Stimulated activated CD8-positive, alpha-beta memory T cell treated with anti-CD3 and anti-CD28 coated beads, Interleukin-4, amount 100 ng/mL, for 48 hours (primary cell): ENCODE results near the gene TOP1.

Experiments used
- DNase-seq: peaks from one replicate; pipeline ENCODE4 v3.0.0-alpha.2; 2020

TOP1 gene

DNA sequence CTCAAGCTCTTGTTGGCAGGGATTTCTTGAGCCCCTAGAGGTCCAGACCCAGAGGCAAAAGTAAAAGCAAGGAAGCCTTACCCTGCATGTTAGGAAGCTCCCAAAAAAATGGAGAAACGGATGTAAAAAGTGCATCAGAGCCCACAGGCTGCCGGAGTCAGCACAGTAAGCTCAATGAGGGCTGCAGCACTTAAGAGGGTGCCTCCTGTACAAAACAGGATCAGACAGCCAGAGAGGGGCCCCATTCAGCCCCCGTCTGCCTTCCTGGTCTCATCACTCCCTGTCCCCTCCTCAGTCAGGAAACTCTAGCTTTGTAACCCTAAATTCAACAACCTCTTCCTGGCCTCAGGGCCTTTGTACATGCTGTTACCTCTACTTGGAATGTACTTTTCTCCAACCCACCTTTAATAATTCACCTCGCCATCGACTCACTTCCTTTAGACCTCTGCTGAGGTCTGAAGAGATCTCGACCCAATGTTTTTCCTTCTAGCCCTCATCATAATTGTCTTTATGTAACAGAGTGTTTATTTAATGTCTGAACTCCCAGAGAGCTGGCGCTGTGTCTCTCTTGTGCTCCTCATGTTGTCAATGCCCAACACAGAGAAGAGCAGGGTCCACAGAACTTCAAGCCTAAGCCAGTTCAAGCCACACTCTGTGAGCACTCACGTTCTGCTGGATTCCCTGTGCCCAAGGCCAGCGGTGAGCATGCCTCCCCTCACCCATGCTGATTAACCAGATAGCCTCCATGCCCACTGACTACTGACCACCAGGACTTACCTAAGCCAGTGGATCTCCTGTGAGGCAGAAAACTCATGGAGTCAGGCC lies 106.0 kb downstream of the TOP1 start:
- no peak for DNase-seq

DNA sequence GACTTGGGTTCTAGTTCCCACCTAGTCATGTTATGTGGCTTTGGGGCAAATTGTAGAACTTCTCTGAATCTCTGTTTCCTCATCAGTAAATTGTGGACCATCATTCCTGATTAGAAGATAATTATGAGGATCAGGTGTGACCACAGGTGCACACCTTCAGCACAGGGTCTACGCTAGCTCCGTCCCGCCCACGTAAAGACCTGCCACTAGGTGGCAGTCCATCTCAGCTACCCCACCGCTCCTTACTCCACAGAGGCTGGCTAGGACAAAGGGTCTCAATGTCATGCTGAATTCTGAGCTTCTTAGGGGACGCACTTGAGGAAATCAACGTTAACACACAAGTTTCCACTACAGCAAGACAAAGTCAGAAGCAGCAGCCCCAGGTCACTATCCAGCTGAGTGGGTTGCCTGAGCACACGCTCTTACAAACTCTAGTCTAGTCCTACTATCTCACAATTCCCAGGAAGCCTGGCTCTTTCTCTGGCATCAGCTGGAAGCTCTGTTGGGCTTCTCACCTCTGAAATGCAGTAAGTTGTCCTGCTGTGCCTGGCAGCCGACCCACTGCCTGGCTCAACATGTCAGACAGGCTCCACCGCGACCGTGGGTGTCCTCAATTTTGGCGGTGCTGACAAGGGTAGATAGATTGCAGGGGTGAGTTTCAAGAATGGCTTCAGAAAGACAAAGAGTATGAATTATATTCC lies 106.7 kb downstream of the TOP1 start:
- DNase-seq, result peak; percentile 77

DNA sequence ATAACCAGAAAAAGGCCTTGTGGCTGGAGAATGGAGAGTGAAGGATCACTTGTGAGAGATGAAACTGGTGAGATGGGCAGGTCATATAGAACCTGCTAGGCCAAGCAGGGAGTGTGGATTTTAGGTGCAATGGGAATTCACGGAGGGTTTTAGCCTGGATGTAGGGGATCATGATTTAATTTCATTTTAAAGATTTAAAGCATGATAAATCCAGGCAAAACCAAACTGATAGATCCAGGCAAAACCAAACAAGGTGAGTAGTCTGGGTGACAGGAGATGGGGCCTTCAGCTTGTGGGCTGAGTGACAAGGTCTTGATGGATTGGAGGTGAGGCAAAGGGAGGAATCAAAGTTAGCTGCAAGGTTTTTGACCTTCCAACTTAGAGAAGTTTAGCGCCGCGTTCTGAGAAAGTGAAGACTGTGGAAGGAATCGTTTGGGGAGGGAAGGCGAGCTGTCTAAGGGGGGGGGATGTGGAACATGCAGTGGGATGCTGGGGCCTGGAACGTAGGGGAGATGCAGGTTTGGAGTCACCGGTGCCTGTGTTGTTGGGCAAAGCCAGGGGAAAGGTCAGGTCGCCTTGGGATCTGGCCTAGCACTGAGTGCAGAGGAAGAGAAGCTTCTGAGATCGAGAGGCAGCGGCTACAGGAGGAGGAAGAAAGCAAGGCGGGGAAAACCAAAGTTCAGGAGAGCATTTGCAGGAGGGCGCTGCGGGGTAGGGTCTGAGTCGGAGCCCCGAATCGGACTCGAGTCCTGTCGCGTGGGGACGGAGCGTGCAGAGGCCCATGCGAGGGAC lies 107.5 kb downstream of the TOP1 start:
- DNase-seq, result no peak

DNA sequence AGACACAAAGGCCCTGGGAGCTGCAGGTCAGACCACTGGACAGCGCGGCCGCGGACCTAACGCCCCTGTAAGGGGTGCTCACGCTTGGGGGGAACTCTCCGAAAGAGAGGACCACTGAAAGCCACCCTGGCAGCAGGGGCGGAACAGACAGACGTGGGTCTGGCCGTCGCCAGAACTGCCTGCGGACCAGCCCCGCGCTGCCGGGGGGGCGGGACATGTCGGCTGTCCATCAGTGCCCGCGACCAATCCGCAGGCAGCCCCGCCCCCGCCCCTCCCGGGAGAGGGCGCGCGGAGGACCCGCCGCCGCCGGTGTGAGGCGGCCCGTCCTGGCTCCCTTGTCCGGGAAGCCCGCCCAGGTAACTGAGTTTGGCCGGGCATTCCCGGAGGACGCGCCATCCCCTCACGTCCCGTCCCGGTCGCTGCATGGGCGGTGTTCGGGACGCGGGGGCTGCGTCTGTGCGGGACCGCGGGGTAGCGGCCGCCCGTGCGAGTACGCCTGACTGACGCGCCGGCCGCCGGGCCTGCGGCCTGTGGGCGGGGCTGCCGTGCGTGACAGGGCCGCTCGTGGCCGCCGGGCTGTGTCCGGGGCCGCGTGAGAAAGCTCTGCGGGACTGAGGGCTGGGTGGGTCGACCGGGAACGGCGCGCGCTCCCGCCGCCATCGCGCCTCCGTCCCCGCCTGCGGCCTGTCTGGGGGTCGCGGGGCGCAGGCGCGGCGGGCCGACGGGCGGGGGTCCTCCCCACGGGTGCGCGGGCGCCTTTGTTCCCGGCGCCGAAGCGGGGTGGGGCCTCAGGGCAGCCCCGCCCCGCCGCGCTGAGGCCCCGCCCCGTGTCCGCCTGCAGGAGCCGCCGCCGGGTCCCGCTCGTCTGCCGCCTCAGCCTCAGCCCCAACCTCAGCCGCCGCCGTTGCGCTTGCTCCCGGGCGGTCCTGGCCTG lies 108.3 kb downstream of the TOP1 start, which contains the start of gene PLCG1:
Gene PLCG1, plus strand, starts transcription at position 864 of the 934 bp plus-strand sequence. CDS start 99 bp downstream, outside the sequence.
- DNase-seq, result peak; percentile 90

DNA sequence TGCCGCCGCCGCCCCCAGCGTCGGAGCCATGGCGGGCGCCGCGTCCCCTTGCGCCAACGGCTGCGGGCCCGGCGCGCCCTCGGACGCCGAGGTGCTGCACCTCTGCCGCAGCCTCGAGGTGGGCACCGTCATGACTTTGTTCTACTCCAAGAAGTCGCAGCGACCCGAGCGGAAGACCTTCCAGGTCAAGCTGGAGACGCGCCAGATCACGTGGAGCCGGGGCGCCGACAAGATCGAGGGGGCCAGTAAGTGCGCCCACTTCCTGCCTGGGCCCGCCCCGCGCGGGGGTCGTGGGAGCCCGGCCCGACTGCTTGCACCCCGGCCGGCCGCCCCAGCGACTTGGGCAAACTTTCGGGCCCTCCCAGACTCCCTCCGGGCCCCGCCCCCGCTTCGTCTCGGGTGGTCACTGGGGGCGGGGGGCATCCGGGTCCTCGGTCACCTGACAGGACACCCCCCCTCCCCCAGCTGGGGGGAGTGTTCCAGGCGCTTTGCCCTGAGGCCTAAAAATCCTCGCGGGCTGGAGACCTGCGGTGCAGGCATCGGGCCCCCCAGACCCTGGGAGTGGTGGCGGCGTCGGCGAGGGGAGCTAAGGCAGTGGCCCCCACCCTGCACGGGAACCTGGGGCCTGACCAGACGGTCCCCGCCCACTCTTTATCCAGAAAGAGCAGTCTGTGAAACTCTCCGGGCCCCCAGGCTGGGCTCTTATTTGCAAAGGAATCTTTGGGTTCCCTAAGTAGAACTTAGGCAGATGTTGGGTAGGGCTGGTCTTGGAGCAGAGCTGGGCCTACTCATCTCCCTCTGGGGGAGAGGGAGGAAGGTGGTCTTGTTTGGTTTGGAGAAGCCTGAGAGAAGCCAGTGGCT lies 109.2 kb downstream of the TOP1 start:
- peak; percentile 79 for DNase-seq

DNA sequence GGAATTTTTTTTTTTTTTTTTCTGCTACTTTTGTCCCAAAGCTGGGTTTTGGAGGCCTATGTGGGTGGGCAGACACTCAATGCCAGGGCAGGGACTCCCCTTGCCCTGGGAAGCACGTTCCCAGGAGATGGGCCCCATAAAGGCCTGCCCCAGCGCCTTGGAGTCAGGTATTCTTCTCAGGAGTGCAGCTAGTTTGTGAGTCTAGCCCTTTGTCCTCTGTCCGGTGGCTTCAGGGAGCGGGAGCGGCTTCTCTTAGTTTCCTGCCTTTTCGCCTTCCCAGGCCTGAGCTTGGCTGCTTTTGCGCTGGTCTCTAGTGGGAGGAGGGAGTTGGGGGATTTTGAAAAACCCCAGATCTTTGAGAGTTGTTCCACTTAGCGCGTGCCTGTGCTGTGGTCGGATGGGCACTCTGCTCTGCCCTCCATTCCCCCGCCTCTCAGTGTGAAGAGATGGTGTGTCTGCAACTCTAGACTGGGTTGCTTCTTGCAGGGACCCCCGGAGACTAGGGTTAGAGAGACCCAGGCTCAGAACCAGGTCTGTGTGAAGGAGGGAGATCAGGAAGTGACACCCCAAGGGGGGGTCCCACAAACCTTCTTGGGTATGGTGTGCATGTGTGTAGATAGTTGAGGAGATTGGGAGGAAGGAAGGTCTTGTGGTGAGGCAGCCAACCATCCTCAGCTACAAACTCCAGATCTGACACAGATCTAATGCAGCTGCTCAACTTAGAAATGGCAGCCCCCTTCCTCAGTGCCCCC lies 110.0 kb downstream of the TOP1 start:
- peak; percentile 53 for DNase-seq

DNA sequence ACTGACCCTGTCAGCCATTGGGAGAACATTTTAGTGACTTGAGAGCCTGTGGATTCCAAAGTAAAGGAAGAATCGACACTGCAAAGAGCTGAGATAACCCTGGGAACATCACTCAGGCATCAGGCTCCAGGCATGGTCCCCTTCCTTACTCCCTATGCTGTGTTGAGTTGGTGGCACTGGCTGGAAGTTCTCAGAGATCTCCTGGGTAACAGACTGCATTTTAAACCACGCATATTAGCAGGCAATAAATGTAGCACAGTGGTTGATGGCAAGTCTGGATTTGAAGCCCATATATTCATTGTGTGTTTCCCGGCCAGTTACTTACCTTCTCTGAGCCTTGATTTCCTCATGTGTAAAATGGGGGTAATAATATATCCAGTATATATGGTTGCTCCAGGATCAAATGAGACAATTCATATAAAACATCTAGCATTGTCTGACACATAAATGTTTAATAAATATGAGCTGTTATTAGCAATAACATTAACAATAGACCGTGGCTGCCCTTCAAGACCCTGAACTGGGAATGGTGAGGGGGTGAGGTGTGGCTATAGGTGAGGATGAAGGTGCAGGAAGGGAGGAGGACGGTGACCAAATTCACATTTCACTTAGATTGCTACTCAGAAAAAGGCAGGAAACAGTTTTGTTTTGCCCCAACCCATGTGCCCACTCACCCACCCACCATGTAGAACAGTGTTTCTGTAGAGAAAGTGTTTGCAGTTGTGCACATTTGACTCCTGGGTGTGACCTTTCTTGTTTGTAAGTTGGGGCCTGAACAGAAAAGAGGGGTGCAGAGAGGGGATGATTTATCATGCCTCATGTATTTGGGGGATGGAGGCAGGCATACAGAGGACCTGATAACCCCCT lies 110.8 kb downstream of the TOP1 start:
- DNase-seq, result peak; percentile 31

DNA sequence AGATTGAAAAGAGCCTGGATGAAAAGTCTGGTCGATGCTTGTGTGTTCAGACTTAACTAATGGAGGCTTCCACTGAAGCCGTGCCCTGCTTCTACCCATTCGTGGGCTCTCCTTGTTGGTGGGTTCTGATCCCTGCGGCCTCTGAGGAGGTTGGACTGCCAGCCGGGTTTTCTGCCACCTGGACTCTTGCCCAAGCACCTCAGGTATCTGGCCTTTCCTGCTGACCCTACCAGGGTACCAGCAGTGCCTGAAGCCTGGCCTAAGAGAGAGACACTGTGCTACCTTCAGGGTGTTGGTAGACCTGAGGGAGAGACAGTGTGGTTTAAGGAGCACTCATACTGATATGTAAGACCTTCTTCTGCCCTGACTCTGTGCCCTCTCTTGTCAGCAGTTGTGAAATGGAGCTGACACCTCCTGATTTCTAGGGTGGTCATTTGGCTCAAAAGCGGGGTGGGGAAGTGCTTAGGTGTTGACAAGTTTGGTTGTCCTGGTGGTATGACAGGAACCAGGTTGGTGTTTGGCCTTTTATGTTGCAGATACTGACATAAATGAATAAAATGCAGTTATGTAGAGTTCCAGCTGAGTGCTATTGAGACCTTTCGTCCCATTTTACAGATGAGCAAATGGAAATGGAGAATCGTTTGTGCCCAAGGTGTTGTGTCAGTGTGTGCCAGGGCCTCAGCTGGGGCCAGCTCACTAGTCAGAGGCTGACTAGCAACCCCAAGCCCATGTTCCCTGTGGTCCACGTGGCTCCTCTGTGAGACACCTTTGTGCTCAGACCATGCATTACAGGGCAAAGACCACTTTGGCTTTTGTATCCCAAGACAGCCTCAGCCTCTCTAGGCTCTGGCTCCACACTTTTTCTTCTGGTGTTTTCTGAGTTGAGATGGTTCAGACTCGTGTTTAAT lies 111.9 kb downstream of the TOP1 start:
- DNase-seq, result no peak

DNA sequence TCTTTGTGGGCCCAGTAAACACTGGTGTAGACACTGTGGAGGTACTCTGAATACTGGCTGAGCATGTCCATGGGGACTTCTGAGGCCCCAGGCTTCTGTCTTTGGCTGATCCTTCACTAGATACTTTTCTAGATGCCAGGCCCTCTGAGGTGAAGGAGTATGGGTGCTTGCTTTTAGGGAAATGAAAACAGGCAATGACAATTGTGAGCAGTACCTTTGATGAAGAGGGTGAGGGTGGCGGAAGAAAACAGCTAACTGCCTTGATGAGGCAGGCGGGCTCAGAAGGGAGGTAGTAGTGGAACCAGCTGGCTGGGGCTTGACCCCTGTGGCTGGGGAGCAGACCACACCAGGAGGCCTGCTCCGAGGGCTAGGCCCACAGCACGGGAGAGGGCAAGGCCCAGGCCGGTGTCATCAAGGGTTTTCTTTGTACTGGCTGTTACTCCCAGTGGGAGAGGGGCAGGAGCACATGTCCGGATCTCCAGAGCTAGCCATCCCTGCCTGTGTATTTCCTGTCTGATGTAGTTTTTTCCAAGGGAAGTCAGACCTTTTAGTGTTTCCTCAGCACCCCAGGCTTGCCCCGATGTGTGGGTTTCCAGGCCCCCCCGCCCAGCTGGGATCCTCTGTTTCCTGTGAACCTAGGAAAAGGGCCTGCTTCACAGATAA lies 112.7 kb downstream of the TOP1 start:
- no peak for DNase-seq

DNA sequence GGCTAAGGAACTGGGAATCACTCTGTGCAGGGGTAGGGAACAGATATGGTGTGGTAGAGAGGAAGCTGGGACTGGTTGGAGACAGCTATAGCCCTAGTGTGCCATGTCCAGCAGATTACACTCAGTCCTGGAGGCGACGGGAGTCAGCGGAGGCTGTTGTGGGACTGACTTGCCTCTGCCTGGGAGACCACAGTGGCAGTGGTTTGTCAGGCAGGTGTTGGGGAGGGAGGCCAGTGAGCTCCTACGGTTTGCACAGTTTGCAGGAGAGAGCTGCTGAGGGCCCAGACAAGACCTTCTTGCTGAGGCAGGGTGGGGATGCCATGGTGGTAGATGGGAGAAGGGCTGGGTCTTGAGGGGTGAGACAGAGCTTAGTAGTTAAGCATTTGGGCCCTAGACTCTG lies 113.6 kb downstream of the TOP1 start:
- no peak for DNase-seq

DNA sequence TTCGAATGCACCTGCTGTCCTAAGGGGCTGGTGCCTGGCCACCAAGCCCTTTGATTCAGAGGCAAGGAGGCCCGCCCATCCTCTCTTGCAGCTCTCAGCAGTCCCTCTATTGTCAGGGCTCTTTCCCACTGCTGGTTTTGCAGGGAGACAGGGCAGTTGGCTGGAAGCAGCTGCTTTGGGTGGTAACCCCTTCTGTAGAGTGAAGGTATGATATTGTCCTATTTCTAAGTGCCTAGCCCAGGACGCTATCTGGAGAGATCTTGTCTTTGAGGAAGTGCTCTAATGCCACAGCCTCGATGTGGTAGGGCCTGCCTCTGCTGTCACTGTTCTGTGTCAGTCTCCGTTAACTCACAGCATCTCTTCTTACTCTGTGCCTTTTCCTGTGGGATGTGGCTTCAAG lies 114.3 kb downstream of the TOP1 start:
- no peak for DNase-seq

DNA sequence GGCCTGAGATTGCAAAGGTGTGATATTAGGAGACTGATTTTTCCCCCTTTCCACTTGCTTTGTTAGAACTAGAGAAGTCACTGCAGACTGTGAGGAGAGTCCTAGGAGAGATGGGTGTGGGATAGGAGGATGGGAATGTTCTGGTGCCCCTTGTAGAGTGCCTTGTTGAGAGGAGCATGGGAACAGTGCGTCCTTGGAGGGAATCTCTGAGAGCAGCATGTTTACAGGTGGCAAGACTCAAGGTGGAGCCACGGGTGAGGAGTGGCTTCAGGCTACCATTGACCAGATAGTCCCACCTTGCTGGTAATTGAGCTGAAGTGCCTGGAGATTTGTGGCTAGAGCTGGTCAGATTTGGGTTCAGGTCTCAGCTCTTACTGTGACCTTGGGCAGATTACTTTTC lies 114.7 kb downstream of the TOP1 start:
- no peak for DNase-seq

DNA sequence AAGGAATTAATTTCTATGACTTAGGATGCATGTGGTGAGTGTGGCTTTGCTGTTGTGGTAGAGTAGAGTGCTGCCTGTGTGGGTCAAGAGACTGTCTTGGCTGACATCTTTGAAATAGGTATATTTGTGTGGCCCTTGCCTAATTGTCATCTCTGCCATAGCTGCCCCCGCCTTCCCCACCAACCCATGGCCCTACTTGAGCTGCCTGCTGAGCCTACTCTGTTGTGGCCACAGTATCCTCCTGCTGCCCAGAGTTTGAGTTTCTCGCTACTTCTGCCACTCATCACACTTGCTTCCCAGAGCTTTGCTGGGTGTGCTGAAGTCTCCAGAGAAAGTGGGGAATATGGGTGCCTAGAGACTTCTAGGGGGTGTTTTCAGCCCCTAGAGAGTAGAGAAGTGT lies 116.7 kb downstream of the TOP1 start:
- DNase-seq, result no peak

DNA sequence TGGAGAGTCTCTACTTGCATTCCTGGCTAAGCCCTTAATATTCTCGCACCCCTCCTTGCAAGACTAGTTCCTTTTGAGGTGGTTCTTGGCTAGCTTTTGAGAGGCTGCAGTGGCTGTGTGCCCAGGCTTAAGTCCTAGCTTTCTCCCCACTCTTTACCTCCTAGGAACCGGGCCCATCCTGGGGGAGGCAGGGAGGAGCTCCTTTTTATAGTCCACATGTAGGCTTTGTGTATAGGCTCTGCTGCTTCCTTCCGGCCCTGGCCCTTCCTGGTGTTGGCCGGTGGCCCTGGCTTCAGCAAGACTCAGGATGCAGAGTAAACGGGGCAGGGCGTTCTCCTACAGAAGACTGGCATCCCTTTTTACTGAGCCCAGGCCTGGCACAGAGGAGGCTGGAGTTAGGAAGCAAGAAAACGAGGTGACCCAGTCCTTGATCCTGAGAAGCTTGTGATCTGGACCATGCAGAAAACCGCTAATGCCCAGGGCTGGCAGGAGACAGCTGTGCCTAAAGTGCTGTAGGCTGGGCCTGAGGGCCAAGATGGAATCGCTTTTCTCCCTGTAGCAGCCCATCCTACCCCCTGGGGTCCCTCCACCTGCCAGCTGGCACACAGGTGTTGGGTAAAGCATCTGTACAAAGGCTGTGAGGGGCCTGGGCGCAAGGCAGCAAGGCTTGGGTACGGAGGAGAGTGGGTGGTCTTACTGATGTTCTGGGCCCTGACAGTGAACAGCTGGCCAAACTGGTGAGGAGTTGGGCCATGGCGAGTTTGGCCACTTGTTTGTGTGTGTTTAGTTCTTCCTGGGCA lies 117.4 kb downstream of the TOP1 start:
- no peak for DNase-seq

DNA sequence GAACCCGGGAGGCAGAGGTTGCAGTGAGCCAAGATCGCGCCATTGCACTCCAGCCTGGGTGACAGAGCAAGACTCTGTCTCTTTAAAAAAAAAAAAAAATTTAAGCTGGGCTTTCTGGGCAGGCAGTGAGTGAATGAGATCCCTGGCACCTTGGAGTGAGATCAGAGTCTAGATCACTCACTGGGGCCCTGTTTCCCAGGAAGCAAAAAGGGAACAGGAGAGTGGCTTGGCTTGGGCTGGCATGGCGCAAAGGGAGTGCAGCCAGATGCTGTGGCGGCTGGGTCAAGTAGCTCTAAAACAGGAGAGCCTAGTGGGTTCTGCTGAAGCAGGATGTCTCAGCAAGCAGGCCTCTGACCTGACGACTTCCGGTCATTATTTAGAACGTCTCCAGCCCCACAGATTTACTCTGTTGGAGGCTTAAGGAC lies 119.2 kb downstream of the TOP1 start:
- no peak for DNase-seq

DNA sequence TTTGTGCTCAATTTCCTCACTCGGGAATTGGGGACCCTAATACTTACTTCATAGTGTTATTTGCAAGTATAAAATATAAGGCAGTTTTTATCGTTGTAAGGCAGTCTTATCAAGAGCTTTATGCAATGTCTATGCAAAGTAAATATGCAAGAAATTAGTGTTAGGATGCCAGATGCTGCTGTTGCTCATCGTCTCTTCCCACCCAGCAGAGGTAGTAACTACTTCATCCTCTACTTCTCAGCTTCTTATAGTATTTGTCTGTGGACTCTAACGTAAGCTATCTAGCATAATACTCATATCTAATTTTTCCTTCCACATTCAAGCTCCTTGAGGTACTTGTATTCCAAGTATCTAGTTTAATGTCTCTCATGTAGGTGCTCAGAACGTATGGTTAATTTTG lies 120.3 kb downstream of the TOP1 start:
- no peak for DNase-seq

DNA sequence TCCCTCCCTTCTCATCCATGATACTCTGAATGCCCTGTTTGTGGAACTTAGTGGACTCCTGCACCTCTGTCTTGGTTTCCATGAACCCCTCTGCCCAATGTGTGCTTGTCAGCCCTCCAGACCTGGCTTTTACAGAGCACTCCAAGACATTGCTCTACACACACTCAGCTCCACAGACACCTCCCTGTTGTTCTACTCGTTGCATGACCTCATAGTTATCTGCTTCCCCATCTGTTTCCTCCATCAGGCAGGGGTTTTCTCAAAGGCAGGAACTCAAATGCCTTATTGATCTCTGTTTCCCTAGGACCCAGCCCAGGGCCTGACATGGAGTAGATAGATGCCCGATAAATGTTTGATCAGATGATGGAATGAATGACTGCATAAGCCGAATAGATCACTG lies 122.0 kb downstream of the TOP1 start:
- DNase-seq, result no peak
